CD4-positive, alpha-beta T cell treated with Interleukin-17A for 1 hour (primary cell): ENCODE data around the gene MED31.
"Not testable (repeated sequence)": the region's sequence is repeated elsewhere in the genome, so short reads cannot be mapped to it uniquely, and the experiment has no call there.

Experiments
- DNase-seq: peaks from one replicate; pipeline ENCODE4 v3.0.0-alpha.2; 2020

The MED31 gene

GRCh38 chr17:6676802-6677157 lies 25.4 kb upstream of the MED31 start:
- DNase-seq = no peak

GRCh38 chr17:6675201-6675825 lies 23.9 kb upstream of the MED31 start:
- DNase-seq = no peak

GRCh38 chr17:6674586-6674985 lies 23.2 kb upstream of the MED31 start:
- no peak for DNase-seq

- no peak for DNase-seq
These were observed 20.0 kb upstream of the MED31 start for GRCh38 chr17:6671431-6671830.

GRCh38 chr17:6670999-6671398 lies 19.6 kb upstream of the MED31 start:
- no peak for DNase-seq

- no peak for DNase-seq
These were observed 19.2 kb upstream of the MED31 start for GRCh38 chr17:6670571-6670970.

GRCh38 chr17:6669479-6670212 lies 18.2 kb upstream of the MED31 start:
- no peak for DNase-seq

GRCh38 chr17:6668727-6669425 lies 17.5 kb upstream of the MED31 start:
- no peak for DNase-seq

- no peak for DNase-seq
These were observed 16.8 kb upstream of the MED31 start for GRCh38 chr17:6668219-6668618.

GRCh38 chr17:6667516-6667915 lies 16.1 kb upstream of the MED31 start:
- DNase-seq = no peak

GRCh38 chr17:6666557-6666956 lies 15.2 kb upstream of the MED31 start:
- DNase-seq = no peak

- DNase-seq = peak; percentile 64
These were observed 14.7 kb upstream of the MED31 start for GRCh38 chr17:6666077-6666521.

GRCh38 chr17:6663200-6663599 lies 11.8 kb upstream of the MED31 start:
- DNase-seq = not testable (repeated sequence)

GRCh38 chr17:6661464-6661848 lies 10.1 kb upstream of the MED31 start:
- DNase-seq = no peak

- no peak for DNase-seq
These were observed 9.5 kb upstream of the MED31 start for GRCh38 chr17:6660805-6661463.

GRCh38 chr17:6660101-6660500 lies 8.7 kb upstream of the MED31 start:
- no peak for DNase-seq

GRCh38 chr17:6658411-6658810 lies 7.0 kb upstream of the MED31 start:
- not testable (repeated sequence) for DNase-seq

- no peak for DNase-seq
These were observed 6.4 kb upstream of the MED31 start for GRCh38 chr17:6657633-6658287.

GRCh38 chr17:6656797-6657632 lies 5.6 kb upstream of the MED31 start:
- peak; percentile 67 for DNase-seq

GRCh38 chr17:6655732-6656361 lies 4.4 kb upstream of the MED31 start:
- DNase-seq = not testable (repeated sequence)
